HG03103 (cell line): ENCODE data around the gene LCN1.

Experiments used
- ATAC-seq: cut with Tn5 transposase; IDR thresholded peaks from one replicate; pipeline ENCODE4 v1.9.1; 2021; ENCODE audit warnings: low read depth; ENCODE audit not compliant: unreplicated experiment

Gene LCN1

DNA sequence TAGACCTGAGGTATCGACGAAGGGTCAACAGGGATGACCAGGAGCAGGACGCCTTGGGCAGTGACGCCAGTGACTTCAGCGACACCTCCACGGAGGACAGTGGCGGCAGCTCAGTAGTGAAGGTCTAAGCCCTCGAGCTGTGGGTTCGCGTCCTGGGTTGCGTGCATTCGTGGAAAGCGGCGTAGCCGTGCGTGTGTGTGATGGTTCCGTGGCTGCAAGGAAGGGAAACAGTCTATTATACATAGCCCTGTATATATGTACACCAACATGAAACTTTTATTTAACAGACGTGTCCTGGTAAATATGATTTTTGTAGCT, 33.3 kb upstream of the LCN1 start:
- no peak for ATAC-seq

DNA sequence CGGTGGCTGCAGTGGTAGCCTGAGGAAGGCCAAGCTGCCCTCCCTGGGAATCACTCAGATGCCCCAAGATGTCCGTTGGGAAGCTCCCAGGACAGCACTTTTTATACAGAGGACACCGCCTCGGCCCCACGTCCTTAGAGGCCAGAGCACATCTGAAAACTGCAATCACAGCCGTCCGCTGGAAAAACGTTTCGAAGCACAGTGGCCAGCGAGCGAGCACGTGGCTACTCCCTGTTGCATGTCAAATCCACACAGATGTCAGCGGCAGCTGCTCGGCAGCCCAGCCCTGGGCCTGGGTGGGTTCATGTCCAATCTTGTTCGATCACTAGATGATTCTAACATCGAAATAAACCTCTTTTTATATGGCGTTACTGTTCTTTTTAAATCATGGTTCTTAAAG, 32.7 kb upstream of the LCN1 start:
- no peak for ATAC-seq

GRCh38 chr9:135489188-135489906, 31.9 kb upstream of the LCN1 start:
- no peak for ATAC-seq

- no peak for ATAC-seq
These were observed 30.9 kb upstream of the LCN1 start for GRCh38 chr9:135490166-135490870.

GRCh38 chr9:135490980-135491464, 30.2 kb upstream of the LCN1 start:
- ATAC-seq = no peak

DNA sequence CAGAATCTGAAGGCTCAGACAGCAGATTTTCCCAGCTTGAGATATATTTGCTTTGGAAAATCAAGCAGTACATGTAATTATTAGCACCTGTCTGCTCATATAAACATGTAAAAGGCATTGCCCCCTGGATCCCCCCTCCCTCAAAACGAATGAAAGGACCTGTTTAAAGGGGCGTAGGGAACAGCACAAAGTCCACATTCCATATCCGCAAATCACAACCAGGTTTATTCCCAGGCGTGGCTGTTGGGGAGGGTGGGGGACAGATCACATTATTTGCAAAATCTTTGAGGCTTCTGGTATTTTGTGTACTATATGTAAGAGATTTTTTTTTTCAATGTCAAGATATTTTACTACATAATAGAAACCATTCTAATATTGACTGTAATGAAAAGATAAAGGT, 29.5 kb upstream of the LCN1 start:
- ATAC-seq = no peak

DNA sequence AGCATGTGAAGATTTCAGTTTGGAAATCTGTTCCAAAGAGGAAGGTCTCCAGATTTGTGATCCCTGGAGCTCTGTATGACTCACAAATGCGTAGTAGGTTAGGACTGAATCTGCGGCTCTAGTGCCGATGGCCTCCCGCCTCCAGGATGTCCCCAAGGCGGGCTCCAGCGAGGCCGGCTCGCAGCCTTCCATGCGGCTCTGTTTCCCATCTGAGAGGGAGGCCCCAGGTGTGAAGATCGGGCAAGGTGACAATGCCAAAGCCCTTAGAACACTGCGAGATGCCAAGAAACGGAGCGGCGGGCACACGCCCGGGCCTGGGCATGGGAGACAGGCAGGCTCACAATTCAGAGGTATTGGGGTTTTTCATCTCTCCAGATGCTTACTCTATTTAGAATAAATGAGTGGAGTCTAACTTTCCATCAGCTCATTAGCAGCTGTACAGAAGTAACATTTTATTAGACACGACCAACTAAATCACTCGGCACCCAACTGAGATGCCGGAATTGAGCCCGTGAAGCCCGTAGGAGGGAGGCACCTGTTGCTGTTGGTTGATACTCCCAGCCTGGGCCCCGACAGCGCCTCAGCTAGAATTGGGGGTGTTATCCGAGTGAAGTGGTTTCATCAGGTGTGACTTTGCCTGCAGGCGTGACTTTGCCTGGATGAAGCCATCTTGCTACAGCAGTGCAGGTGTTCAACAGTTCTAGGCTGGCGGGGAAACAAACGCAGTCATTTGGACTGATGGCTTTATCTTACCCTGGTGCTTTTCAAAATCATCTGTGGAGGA, 28.2 kb upstream of the LCN1 start:
- ATAC-seq = no peak

GRCh38 chr9:135494791-135495559, 26.3 kb upstream of the LCN1 start:
- ATAC-seq = no peak

GRCh38 chr9:135498381-135499126, 22.7 kb upstream of the LCN1 start:
- no peak for ATAC-seq

DNA sequence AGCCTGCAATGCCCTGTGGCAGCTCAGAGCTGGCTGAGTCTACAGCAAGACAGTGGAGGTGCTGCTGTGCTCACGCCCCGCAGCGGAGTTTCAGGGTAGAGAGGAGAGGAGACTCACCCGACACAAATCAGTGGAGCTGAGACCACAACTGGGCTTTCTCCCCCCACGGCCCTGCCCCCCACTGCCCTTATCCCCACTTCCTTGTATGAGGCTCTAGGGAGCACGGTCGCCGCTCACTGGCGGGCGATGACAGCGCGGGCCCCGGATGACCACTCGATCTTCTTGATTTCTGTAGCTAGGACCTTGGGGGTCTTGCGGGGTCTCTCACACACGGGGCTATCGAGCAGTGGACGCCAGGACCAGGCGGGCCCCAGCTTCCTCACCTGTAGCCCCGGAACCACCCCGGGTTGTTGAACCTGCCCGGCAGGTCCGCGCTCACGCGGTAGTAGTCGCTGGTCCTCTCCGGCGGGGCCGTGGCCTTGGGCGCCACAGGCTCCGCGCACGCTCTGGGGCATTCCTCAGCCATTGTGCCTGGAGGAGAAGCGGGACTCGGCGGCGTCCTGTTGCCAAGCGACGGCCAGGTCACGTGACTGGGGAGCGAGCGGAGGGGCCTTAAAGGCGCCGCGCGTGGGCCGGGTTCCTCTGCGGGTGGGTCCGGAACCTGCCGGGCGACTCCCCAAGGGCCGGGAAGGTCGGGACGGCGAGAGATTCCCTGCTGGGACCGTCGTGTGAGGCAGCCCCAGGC, 21.7 kb upstream of the LCN1 start:
- peak; percentile 35 for ATAC-seq

DNA sequence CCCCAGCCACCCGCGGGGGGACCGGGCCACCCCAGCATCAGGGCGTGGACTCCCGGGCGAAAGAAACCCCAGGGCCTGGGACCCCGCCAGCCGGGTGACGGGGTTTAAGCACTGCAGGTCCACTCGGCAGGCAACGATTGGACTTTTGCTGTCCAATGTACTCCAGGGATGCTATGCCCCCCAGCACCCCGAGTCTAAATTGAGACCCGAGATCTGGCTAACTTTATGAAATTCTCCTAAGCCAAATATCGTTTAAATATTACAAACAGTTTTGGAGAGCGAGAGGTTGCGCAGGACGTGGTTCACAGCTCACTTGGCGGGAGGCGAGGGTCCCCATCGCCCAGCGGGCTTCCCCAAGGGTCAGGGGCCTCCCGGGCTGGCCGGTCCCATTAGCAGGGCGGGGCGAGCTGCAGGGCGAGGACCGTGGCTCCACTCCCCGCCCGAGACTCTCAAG, 21.1 kb upstream of the LCN1 start:
- peak; percentile 15 for ATAC-seq

DNA sequence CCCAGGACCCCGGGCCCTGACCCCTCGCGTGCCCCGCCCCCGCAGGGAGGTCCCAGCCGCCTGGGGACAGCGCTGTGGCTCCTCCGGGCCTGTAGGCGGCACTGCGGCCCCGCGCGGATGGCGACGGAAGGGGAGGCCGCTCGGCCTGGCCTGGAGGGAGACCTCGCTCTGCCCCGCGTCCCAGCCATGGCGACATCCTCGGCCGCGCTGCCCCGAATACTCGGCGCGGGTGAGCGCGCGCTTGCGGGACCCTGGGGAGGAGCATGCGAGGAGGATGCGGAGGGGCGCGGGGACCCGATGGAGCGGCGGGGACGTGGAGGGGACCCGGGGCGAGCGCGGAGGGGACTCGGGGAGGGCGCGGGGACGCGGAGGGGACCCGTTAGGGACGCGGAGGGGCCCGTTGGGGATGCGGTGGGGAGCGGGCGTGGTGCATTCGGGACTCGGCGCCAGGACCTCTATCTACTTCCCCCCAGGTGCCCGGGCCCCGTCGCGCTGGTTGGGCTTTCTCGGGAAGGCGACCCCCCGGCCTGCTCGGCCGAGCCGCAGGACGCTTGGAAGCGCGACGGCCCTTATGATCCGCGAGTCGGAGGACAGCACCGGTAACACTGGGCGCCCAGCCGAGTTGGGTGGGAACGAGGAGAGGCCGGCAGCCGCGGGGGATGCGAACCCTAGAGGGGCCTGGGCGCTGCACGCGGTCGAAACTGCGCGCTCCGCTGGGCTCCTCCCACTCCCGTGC, 20.5 kb upstream of the LCN1 start, which contains the start of gene MRPS2:
MRPS2 (plus strand) TSS at position 158 of the 736 bp plus-strand sequence; CDS start at position 187, 29 bp downstream.
- peak; percentile 73 for ATAC-seq

- no peak for ATAC-seq
These were observed 19.7 kb upstream of the LCN1 start for GRCh38 chr9:135501261-135502167.

GRCh38 chr9:135502168-135502872, 18.9 kb upstream of the LCN1 start:
- ATAC-seq = no peak

GRCh38 chr9:135502873-135503321, 18.3 kb upstream of the LCN1 start:
- ATAC-seq = no peak

DNA sequence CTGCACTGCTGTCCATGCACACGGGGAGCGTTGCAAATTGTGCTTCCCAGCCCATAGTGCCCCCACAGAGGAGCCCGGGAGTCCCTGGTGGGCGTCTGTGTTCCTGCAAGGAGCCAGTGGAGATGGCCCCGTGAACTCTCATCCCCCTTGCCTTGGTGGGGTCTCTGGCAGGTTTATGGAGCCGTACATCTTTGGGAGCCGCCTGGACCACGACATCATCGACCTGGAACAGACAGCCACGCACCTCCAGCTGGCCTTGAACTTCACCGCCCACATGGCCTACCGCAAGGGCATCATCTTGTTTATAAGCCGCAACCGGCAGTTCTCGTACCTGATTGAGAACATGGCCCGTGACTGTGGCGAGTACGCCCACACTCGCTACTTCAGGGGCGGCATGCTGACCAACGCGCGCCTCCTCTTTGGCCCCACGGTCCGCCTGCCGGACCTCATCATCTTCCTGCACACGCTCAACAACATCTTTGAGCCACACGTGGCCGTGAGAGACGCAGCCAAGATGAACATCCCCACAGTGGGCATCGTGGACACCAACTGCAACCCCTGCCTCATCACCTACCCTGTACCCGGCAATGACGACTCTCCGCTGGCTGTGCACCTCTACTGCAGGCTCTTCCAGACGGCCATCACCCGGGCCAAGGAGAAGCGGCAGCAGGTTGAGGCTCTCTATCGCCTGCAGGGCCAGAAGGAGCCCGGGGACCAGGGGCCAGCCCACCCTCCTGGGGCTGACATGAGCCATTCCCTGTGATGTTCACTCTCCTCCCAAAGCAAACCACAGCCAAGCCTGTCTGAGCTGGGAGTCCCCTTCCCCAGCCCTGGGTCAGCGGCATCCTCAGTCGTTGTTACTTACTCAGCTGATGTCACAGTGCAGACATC, 17.6 kb upstream of the LCN1 start:
- ATAC-seq = no peak
